ENCODE measurements around the gene SESTD1.
"Not testable (repeated sequence)": the region's sequence is repeated elsewhere in the genome, so short reads cannot be mapped to it uniquely, and the experiment has no call there.

The SESTD1 gene

DNA sequence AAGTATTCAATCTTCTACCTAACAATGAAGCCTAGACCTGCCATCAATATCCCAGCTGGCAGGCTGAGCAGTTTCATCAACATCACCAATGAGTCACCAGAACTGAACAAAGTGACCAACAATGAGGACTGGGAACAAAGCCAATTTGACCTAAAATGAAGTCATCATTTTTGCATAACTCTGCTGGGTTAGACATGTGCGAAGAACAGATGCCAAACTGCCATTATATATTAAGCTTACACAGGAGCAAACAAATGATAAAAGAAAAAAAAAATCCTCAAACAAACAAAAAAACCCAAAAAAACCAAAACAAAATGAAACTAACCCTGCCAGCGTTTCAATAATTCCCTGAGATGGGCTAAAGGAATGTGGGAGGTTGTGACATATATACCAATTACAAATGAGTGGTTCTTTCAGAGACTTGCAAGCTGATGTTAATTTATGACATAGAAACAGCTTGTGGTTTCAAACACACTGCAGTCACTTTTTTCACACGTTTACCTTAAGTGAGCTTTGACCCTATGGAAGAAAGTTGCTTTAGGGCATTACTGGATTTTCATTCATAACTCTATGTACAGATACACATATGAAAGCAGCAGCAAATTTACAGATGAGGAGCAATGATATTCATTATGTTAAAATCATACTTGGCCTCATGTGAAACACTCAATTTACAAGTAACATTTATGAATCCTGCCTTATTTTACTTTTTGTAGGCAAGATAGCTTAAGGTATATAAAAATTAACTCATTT, 157.8 kb downstream of the SESTD1 start:
- Histone ChIP-seq H3K9me3 (no peaks in the 10 kb centered on the region), H3K4me3 (ENCODE audit: low read depth, low read length) (no peak overlapping the region), H3K4me1 (no peaks in the 10 kb centered on the region), H3K36me3 (no peaks in the 10 kb centered on the region), H3K27me3 (no peaks in the 10 kb centered on the region)
- TF ChIP-seq, protein P1, sequence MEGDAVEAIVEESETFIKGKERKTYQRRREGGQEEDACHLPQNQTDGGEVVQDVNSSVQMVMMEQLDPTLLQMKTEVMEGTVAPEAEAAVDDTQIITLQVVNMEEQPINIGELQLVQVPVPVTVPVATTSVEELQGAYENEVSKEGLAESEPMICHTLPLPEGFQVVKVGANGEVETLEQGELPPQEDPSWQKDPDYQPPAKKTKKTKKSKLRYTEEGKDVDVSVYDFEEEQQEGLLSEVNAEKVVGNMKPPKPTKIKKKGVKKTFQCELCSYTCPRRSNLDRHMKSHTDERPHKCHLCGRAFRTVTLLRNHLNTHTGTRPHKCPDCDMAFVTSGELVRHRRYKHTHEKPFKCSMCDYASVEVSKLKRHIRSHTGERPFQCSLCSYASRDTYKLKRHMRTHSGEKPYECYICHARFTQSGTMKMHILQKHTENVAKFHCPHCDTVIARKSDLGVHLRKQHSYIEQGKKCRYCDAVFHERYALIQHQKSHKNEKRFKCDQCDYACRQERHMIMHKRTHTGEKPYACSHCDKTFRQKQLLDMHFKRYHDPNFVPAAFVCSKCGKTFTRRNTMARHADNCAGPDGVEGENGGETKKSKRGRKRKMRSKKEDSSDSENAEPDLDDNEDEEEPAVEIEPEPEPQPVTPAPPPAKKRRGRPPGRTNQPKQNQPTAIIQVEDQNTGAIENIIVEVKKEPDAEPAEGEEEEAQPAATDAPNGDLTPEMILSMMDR (IDR thresholded peaks at IDR 0.05; ENCODE audit: low read depth, low read length) = no peak
- DNase-seq = no peak

DNA sequence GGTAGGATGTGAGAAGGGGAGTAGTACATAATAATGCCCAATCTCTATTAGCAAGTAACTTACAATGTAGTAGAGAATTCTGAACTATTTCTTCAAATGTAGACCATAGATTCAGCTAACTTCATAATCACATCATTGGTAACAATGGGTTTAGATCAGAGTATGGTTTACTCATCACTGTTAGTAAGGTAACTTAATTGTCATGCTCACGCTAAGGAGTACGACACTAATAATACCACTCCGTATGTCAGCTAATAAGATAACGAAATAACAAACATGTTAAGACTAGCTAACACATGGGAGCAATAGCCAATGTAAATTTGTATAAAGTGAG, 158.3 kb downstream of the SESTD1 start:
- no peak for DNase-seq
- TF ChIP-seq, protein P1 (IDR thresholded peaks at IDR 0.05; ENCODE audit: low read depth, low read length) = no peak
- Histone ChIP-seq H3K27me3 (no peaks in the 10 kb centered on the region), H3K36me3 (no peaks in the 10 kb centered on the region), H3K4me3 (ENCODE audit: low read depth, low read length) (no peak overlapping the region), H3K4me1 (no peaks in the 10 kb centered on the region), H3K9me3 (no peaks in the 10 kb centered on the region)

DNA sequence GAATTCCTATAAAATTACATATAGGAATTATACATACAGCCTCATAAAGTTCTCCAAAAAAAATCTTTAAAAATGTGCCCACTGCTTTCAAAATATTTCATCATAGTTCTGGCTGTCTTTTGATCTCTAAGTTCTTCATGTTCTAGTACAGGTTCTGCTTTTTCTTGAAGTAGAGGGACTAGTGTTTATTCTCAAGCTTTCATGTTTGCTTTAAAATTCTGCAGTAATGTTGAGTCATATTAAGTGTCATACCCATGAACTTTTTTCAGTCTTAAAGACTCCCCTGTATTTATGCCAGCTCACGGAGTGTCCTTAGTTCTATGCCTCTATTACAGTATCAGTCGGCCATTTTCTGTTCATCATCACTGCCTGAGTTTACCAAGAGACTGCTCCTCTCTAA, 159.9 kb downstream of the SESTD1 start:
- Histone ChIP-seq H3K4me1 (no peaks in the 10 kb centered on the region), H3K36me3 (no peaks in the 10 kb centered on the region), H3K4me3 (ENCODE audit: low read depth, low read length) (no peak overlapping the region), H3K27me3 (no peaks in the 10 kb centered on the region), H3K9me3 (no peaks in the 10 kb centered on the region)
- TF ChIP-seq, protein P1 (IDR thresholded peaks at IDR 0.05; ENCODE audit: low read depth, low read length) = no peak
- no peak for DNase-seq

DNA sequence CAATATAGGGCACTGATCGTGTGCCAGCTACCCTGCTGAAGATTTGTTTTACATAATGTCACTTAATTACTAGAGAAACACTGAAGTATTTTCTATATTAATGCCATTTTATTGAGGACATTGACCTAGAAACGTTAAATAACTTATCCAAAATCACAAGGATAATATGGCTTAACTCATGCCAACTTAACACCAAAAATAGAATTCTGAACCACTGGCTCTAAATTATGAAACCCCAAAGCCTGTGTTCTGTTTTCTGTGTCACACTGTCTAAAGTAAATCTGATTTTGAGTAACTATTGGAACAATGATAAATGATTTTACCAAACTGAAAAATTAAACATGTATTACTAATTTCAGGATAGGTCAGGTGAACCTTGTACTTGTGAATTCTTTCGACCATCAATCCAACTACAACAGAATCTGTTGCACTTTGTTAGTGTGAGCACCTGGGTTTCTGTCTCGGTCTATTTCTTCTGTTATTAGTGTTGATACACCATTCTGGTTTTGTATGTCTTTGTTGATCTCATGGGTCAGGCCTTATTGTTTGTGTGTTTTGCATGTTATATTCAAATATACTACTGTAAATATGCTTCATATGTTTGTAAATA, 166.4 kb downstream of the SESTD1 start:
- Histone ChIP-seq H3K36me3 (no peaks in the 10 kb centered on the region), H3K4me3 (ENCODE audit: low read depth, low read length) (no peak overlapping the region), H3K27me3 (no peaks in the 10 kb centered on the region), H3K4me1 (no peaks in the 10 kb centered on the region), H3K9me3 (no peaks in the 10 kb centered on the region)
- no peak for DNase-seq
- TF ChIP-seq, protein P1 (IDR thresholded peaks at IDR 0.05; ENCODE audit: low read depth, low read length) = no peak

DNA sequence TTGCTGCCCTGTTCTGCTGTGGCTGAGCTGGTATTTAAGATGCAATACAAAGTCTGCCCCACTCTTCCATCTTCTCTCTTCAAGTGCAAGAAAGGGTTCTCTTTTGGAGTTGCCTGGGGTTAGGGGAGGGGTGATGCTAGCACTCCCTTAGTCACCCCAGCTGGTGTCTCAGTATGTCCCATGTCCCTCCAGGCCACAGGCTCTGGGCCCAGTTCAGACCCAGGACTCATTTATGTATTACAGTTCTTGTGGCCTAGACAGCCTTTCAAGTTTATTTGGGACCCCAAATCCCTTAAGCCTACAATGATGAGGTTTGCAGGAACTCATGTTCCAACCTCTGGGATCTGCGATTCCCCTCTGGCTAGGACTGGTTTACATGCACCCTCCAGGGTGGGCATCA, 167.5 kb downstream of the SESTD1 start:
- Histone ChIP-seq H3K36me3 (no peaks in the 10 kb centered on the region), H3K4me1 (no peaks in the 10 kb centered on the region), H3K27me3 (no peaks in the 10 kb centered on the region), H3K4me3 (ENCODE audit: low read depth, low read length) (no peak overlapping the region), H3K9me3 (no peaks in the 10 kb centered on the region)
- TF ChIP-seq, protein P1 (IDR thresholded peaks at IDR 0.05; ENCODE audit: low read depth, low read length) = no peak
- no peak for DNase-seq

DNA sequence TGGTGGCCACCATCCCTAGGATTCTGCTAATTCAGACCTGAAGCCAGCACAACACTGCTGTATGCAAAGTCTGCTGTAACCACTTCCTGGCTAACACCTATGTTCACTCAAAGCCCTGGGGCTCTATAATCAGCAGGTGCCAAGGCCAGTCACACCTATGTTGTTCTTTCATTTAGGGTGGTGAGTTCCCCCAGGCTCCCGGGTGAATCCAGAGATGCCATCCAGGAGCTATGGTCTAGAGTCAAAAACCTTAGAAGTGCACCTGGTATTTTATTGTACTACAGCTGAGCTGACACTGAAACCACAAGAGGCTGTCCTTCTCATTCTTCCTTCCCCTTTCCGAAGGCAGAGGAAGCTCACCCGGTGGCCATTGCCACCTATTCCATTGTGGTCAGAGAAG, 168.5 kb downstream of the SESTD1 start:
- Histone ChIP-seq H3K4me1 (no peaks in the 10 kb centered on the region), H3K27me3 (no peaks in the 10 kb centered on the region), H3K36me3 (no peaks in the 10 kb centered on the region), H3K9me3 (no peaks in the 10 kb centered on the region), H3K4me3 (ENCODE audit: low read depth, low read length) (no peak overlapping the region)
- TF ChIP-seq, protein P1 (IDR thresholded peaks at IDR 0.05; ENCODE audit: low read depth, low read length) = no peak
- DNase-seq = no peak

DNA sequence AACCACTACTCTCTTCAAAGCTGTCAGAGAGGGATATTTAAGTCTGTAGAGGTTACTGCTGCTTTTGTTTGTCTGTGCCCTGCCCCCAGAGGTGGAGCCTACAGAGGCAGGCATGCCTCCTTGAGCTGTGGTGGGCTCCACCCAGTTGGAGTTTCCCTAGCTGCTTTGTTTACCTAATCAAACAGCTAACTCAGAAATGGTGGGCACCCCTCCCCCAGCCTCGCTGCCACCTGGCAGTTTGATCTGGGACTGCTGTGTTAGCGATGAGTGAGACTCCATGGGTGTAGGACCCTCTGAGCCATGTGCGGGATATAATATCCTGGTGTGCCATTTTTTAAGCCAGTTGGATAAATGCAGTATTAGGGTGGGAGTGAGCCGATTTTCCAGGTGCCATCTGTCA, 171.7 kb downstream of the SESTD1 start:
- not testable (repeated sequence) for H3K4me1 ChIP-seq; DNase-seq; H3K9me3 ChIP-seq; H3K36me3 ChIP-seq; H3K4me3 ChIP-seq (ENCODE audit: low read depth, low read length); H3K27me3 ChIP-seq
